GM12875 (cell line): ENCODE data around the gene RHOF.

Experiments
- H3K4me3 ChIP-seq: one replicate; pipeline ENCODE4 v1.5.1; 2011; ENCODE audit warnings: low read depth, low read length, control low read depth
- TF ChIP-seq, protein P1 (sequence below): IDR thresholded peaks from 2 replicates; pipeline ENCODE4 v1.5.1; 2011; ENCODE audit warnings: low read depth, mild to moderate bottlenecking, control low read depth, inconsistent platforms, low read length, moderate library complexity, borderline replicate concordance; ENCODE audit not compliant: insufficient read depth

The RHOF gene

DNA sequence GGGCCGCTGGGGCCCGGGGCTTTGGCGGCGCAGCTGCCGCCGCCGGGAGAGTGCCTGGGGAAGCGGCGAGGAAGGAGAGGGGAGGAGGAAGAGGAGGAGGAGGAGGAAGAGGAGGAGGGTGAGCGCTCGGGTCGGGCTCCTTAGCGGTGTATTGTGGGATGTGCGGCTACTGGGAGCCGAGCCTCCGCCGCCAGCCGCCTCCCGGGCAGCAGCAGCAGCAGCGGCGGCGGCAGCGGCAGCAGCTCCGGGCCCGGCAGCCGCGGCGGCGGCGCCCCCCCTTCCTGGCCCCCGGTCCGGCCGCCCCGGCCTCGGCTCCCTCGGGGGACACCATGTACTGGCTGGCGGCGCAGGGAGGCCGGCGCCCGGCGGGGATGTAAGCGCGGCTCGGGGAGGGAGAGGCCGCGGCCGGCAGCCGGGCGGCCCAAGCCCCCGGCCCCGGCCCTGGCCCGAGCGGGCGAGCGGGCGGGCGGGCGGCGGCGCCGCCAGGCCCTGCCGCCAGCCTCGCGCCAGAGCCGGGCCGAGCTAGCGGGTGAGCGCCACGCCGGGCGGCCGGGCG lies 10.5 kb upstream of the RHOF start, which contains the start of gene SETD1B:
SETD1B (plus strand) TSS at position 149 of the 556 bp plus-strand sequence. CDS start 729 bp downstream, outside the sequence.
- H3K4me3 ChIP-seq = peak within 1 kb of the TSS; percentile 91
- TF ChIP-seq, protein P1, sequence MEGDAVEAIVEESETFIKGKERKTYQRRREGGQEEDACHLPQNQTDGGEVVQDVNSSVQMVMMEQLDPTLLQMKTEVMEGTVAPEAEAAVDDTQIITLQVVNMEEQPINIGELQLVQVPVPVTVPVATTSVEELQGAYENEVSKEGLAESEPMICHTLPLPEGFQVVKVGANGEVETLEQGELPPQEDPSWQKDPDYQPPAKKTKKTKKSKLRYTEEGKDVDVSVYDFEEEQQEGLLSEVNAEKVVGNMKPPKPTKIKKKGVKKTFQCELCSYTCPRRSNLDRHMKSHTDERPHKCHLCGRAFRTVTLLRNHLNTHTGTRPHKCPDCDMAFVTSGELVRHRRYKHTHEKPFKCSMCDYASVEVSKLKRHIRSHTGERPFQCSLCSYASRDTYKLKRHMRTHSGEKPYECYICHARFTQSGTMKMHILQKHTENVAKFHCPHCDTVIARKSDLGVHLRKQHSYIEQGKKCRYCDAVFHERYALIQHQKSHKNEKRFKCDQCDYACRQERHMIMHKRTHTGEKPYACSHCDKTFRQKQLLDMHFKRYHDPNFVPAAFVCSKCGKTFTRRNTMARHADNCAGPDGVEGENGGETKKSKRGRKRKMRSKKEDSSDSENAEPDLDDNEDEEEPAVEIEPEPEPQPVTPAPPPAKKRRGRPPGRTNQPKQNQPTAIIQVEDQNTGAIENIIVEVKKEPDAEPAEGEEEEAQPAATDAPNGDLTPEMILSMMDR = no peak

DNA sequence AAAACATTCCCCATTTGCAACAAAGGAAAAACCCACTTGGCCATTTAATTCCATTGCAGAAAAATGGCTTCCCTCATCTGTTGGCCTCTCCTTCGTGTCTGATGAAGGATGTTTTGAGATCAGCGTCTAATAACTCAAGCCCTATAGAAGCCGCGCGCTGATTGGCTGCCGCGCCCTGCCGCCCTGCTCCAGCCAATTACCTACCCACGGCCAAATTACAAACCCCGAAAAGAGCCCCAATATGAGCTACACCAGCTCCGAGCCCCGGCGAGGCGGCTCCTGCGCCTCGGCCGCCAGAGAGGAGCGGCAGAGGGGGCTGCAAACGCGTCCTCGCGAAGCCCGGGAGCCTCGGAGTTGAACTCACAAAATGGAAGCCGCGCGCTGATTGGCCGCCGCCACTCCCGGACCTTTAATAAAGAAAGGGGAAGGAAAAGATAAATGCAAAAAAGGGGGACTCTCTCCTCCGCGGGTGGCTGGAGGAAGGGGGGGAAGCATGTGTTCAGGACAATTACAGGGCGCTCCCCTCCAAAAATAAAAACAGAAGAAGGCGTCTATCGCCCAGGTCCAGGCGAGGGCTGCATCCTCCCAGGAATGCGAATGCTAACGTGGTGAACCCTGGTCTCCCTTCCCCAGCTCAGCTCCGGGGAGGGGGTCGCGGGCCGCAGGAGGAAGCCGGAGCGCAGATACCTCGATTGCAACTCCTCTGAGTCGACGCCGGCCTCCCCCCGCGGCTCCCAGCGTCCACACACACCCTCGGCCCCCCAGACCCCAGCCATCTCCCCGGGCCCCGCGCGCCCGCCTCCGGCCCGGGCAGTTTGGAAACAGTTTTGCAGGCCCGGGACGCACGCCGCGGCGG lies 9.6 kb upstream of the RHOF start:
- TF ChIP-seq, protein P1 = no peak
- peak overlapping the region; percentile 91 for H3K4me3 ChIP-seq

DNA sequence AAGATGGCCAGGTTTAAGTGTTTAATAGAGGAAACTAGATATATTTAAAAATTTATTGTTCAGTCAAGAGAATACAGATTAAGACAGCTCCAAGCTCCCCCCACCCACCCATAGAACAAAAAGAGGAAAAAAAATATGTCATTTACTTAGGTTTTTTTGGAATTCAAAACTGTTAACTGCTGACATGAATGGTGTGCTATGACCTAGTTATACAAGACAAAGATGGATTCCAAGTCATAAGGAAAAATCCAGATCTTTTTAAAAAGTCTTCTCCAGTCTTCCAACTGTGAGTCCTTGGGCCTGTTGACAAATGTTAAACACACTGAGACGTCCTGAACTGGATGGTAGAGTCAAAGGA lies 9.0 kb upstream of the RHOF start:
- TF ChIP-seq, protein P1 = no peak
- H3K4me3 ChIP-seq = peak overlapping the region; percentile 91

DNA sequence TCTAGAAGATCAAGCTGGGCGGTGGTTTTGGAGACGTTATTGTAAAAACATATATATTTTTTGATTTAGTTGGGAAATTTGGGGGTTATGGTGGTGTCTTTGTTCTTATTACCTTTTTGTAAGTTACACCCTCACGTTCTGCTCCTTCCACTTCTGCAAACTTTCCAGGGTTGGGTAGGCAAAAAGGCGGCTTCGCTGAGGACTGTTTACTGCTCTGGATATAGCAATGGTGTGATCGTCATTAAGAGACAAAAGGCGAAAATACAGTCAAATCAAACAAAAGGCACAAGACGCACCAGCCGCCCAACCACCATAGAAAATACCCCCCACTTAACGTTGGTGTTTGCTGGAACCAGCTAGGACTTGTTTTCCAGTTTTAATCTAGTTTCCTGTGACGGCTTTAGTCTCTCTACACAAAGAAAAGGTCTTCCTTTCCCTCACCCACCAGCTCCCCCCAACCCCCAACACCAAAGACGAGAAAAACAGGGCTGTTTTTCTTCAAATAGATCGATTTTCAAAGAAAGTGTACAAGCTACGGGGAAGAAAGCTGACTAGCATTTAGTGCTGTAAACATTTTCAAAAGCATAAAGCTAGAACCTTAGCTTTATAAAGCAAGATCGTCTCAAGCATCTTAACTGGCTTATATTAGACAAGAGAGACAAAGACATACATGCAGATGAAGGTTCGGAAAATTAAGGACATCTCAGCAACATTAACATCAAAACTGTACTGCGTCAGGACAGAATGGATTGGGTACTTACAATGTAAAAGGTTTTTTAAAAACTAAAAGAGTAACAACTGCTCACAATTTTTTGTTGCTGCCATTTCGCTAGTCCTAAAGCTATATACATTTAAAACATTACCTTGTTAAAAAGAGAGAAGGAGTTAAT lies 8.4 kb upstream of the RHOF start:
- peak overlapping the region; percentile 91 for H3K4me3 ChIP-seq
- TF ChIP-seq, protein P1 = no peak

DNA sequence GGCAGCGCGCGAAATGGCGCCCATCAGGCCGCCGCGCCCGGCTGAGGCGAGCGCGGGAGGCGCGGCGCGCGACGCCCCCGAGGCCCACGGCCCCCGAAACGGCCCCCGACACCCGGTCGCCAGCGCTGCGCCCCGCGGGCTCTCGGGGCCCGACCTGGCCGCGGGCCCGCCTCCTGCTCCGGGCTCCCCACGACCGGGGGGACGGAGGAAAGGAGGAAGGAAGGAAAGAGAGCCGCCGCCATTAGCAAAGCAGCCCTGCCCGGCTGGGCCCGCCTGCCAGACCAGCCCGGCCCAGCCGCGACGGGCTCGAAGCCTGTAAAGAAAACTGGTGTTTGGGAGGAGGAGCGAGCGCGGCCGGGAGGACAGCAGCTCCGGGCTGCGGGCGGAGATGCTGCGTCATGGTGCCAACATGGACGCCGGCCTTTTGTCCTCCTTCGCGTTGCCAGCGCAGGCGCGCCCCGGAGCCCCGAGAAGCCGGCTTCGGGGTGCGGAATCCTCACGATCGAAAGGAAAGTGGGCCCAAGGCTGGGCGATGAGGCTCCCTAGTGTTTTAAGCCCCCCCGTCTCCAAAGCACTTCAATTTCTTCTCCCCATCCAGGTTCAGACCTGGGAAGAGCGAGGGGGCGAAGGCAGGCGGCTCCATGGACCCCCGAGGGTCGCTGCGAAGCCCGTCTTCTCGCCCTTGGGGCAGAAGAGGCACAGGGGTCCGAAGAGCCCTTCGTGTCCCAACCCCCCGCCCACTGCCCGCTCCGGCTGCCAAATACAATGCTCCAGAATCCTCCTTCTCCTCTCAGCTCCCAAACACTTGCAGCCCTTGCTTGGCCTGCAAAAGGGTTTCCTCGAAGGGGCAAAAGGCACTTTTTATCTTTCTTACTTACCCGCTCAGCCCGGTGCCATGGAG lies 7.5 kb upstream of the RHOF start:
- TF ChIP-seq, protein P1 = no peak
- H3K4me3 ChIP-seq = peak overlapping the region; percentile 91
